GM21447 (cell line): Measurements from ENCODE around the gene FHL1.
A peak's percentile ranks its signal among the peaks of the same experiment; 100 is the strongest.

Experiments
- ATAC-seq: cut with Tn5 transposase; IDR thresholded peaks from one replicate; pipeline ENCODE4 v1.9.1; 2021; ENCODE audit not compliant: unreplicated experiment

Gene FHL1

GRCh38 chrX:136251041-136251991 lies 104.0 kb downstream of the FHL1 start, which contains the start of gene MAP7D3:
Gene MAP7D3, minus strand, starts transcription at chrX:136251400. Its CDS starts 42 bp downstream, at chrX:136251358.
- peak; percentile 85 for ATAC-seq

- ATAC-seq, result no peak
Observed at GRCh38 chrX:136255541-136255940, 108.2 kb downstream of the FHL1 start.

- ATAC-seq, result no peak
Observed at GRCh38 chrX:136256026-136256425, 108.7 kb downstream of the FHL1 start.

- ATAC-seq, result no peak
Observed at GRCh38 chrX:136258951-136259350, 111.6 kb downstream of the FHL1 start.

GRCh38 chrX:136259543-136259942 lies 112.2 kb downstream of the FHL1 start:
- ATAC-seq, result no peak

GRCh38 chrX:136260776-136261175 lies 113.4 kb downstream of the FHL1 start:
- no peak for ATAC-seq
